Heart right ventricle (tissue), 16 donors: ENCODE measurements around the gene PGS1. TPM values are rescaled to one million over a fixed set of nuclear protein-coding genes. Genes with fewer than 3 reads are reported as not detected.

Experiments
- ATAC-seq, 8 donors: fragments of 200-7000 bp; cut with Tn5 transposase; one replicate each; pipeline ENCODE4 v1.9.1; 2020; ENCODE audit warnings: mild to moderate bottlenecking in 8 of 8, moderate library complexity in 8 of 8, moderate number of reproducible peaks in 1 of 8
- DNase-seq, 2 donors: peaks; one replicate each; pipeline ENCODE4 v3.0.0-alpha.2; 2020
- H3K27ac ChIP-seq, 10 donors: fragments of 200-600 bp; sonication (generic) in 2 of 10; one replicate each; pipeline versions ENCODE4 v1.5.0 to v1.8.0; 2020 to 2022; ENCODE audit warnings: mild to moderate bottlenecking in 3 of 10
- H3K27me3 ChIP-seq, 7 donors: fragments of 200-600 bp; one replicate each; pipeline ENCODE4 v1.8.0; 2021 to 2022; ENCODE audit warnings: mild to moderate bottlenecking in 2 of 7
- H3K36me3 ChIP-seq, 9 donors: fragments of 200-600 bp; sonication (generic) in 1 of 9; one replicate each; pipeline versions ENCODE4 v1.5.0 to v1.8.0; 2020 to 2022; ENCODE audit warnings: mild to moderate bottlenecking in 2 of 9
- H3K4me1 ChIP-seq, 9 donors: fragments of 200-600 bp; sonication (generic) in 1 of 9; one replicate each; pipeline versions ENCODE4 v1.5.0 to v1.8.0; 2020 to 2022; ENCODE audit warnings: mild to moderate bottlenecking in 4 of 9
- H3K4me3 ChIP-seq, 10 donors: fragments of 200-600 bp; sonication (generic) in 2 of 10; one replicate each; pipeline versions ENCODE4 v1.5.0 to v1.8.0; 2020 to 2022; ENCODE audit warnings: mild to moderate bottlenecking in 7 of 10, moderate library complexity in 2 of 10
- H3K9me3 ChIP-seq, 11 donors: fragments of 200-600 bp in 10 of 11; sonication (generic) in 2 of 11; one replicate each; pipeline versions ENCODE4 v1.5.0 to v1.8.0; 2013 to 2022; ENCODE audit warnings: mild to moderate bottlenecking in 2 of 11, control low read depth in 1 of 11, moderate library complexity in 1 of 11
- CTCF ChIP-seq, 9 donors: fragments of 200-600 bp; sonication (generic) in 2 of 9; IDR thresholded peaks; one replicate each; pipeline versions ENCODE4 v1.5.0 to v1.8.0; 2021 to 2022; ENCODE audit warnings: antibody characterized with exemption in 9 of 9, mild to moderate bottlenecking in 5 of 9, moderate library complexity in 1 of 9
- WGBS, 2 donors: extraction: QIAGEN DNeasy Blood & Tissue Kit; methylation state at CpG; one replicate each; pipeline ENCODE4 v1.1.7; 2013; ENCODE audit warnings: inconsistent platforms in 1 of 2; 5-methylcytosine and 5-hydroxymethylcytosine counted together
- intact Hi-C, 10 donors: fragments of 100-400 bp; cut with DNase I; formaldehyde crosslinking; loops; one replicate each; pipeline versions ENCODE4 v1.11.1 to v1.14.2; 2022
- polyA plus RNA-seq, 2 donors: library from polyadenylated mRNA; stranded (reverse); fragments of 200-250 nt; gene quantifications; one replicate each; pipeline ENCODE4 v1.2.3, GENCODE V29; 2013
- total RNA-seq, 10 donors: library from RNA; stranded (reverse); fragmentation: NEBNext Ultra II Directional in 3 of 10; extraction: Animal tissue kit (Norgen Biotek cat#: 25700) in 3 of 10; gene quantifications; one replicate each; pipeline versions ENCODE4 v1.2.1 to v1.2.4, GENCODE V29; 2021 to 2023
- donor health status: Arrhythmogenic right ventricular cardiomyopathy.
- donor health status: ischemic (EF 13 %, LVEDD 7.1; RV severe dilation, severe dysfunction).
- donor health status: healthy with polysubstance abuse.
- donor health status: DM: no; HTN: yes; CAD: no.
- donor health status: DM: no; HTN: no; CAD: no.
- donor health status: ischemic (EF 25% LVEDD 6.9; RV normal size, moderate dysfunction).
- donor health status: ischemic (EF 25% LVEDD 5.7; RV mildly dilated, moderate dysfunction).
- donor health status: healthy.
- donor health status: DM: yes; HTN: yes; CAD: no.
- donor health status: Ischemic cardiomyopathy.
- donor health status: ischemic (EF 35%, LVEDD 5.7; RV mildly dilated, moderate dysfunction).
- donor health status: nonischemic (EF 11% LVEDD 7.7; RV severe dilation, severe dysfunction).
- donor health status: DM: yes; HTN: yes; CAD: no.
- donor health status: PGD.
- donor health status: ischemic (EF 29% LVEDD 5.4; RV normal size, mild dysfunction).
- donor health status: nonischemic (EF 23%, LVEDD 6.1; RV moderate dilation, normal function).

The PGS1 gene
- total and polyA plus RNA-seq, 12 donors = 14.7 to 28.4 (median 18.2) TPM

- ATAC-seq (no peak), DNase-seq (peak in 1 of 2 donors; percentile 16)
- TF ChIP-seq CTCF (IDR thresholded peaks at IDR 0.05) = no peak
- intact Hi-C loops = loop anchor here in 1 of 10 donors (2.0 kb wide), 1 partner anchor 33 kb away; no protein-coding TSS in a partner anchor
- no peaks in the 10 kb centered on the region for H3K9me3 ChIP-seq
- 81 to 87% methylated on average over 25 of the region's 25 CpGs for WGBS, 2 donors
- H3K36me3 ChIP-seq = peaks cover 0 to 45% (median 10%) of the 10 kb centered on the region in 9 donors
- no peaks in the 10 kb centered on the region for H3K27me3 ChIP-seq
- H3K4me3 ChIP-seq = peak overlapping the region; percentile 59 to 94 (median 86)
- peak overlapping the region in 9 of 10 donors; percentile 92 to 100 (median 97) for H3K27ac ChIP-seq
- peaks cover 20 to 68% (median 52%) of the 10 kb centered on the region in 9 donors for H3K4me1 ChIP-seq
Observed at GRCh38 chr17:78357672-78358537, 20.5 kb upstream of the PGS1 start.

GRCh38 chr17:78358538-78359320, 19.7 kb upstream of the PGS1 start:
- Histone ChIP-seq H3K36me3 (peaks cover 0 to 45% (median 10%) of the 10 kb centered on the region in 9 donors), H3K9me3 (no peaks in the 10 kb centered on the region), H3K4me1 (peaks cover 15 to 60% (median 45%) of the 10 kb centered on the region in 9 donors), H3K4me3 (peak overlapping the region; percentile 59 to 94 (median 86)), H3K27ac (peak overlapping the region; percentile 86 to 100 (median 96)), H3K27me3 (no peaks in the 10 kb centered on the region)
- TF ChIP-seq CTCF (IDR thresholded peaks at IDR 0.05) = no peak
- DNase-seq = peak in 1 of 2 donors; percentile 34
- intact Hi-C loops = loop anchor here in 1 of 10 donors (2.0 kb wide), 1 partner anchor 34 kb away; no protein-coding TSS in a partner anchor
- ATAC-seq = peak in 1 of 8 donors; percentile 3
- 33 to 35% methylated on average over 59 to 72 of the region's 72 CpGs for WGBS, 2 donors

GRCh38 chr17:78359321-78359996, 19.0 kb upstream of the PGS1 start:
- Histone ChIP-seq H3K27me3 (no peaks in the 10 kb centered on the region), H3K27ac (peak overlapping the region; percentile 86 to 100 (median 96)), H3K4me3 (peak overlapping the region; percentile 59 to 94 (median 86)), H3K36me3 (peaks cover 0 to 45% (median 10%) of the 10 kb centered on the region in 9 donors), H3K4me1 (peaks cover 15 to 54% (median 41%) of the 10 kb centered on the region in 9 donors), H3K9me3 (no peaks in the 10 kb centered on the region)
- ATAC-seq (peak in 7 of 8 donors; percentile 2 to 19 (median 7)), DNase-seq (peak in 1 of 2 donors; percentile 43)
- intact Hi-C loops = loop anchor here in 1 of 10 donors (2.0 kb wide), 1 partner anchor 35 kb away; no protein-coding TSS in a partner anchor
- 2% methylated on average over 66 to 70 of the region's 70 CpGs for WGBS, 2 donors
- no peak for TF ChIP-seq CTCF (IDR thresholded peaks at IDR 0.05)
